ENCODE measurements around the gene CCDC177. TPM values are rescaled to one million over a fixed set of nuclear protein-coding genes. Genes with fewer than 3 reads are reported as not detected.

CCDC177 gene
- polyA plus RNA-seq, 1 donor from 2014 or later: not detected

DNA sequence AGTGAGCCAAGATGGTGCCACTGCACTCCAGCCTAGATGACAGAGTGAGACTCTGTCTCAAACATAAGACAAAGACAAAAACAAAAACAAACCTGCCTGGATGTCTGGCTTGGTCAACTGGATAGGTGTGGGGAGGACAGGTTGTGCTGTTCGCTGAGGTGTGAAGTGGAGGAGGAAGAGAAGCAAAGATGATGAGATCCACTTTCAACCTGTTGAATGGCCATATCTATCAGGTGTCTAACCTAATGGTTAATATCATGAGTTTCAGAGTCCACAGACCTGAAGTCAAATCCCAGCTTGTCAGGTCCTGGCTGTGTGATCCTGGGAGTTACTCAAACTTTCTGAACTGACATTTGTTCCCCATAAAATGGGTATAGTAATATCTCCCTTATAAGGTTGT is 9.7 kb upstream of the CCDC177 start:
- Mint-ChIP-seq H3K27ac (no peak overlapping the region), H3K9me3 (no peaks in the 10 kb centered on the region)

GRCh38 chr14:69582829-69583228 is 8.2 kb upstream of the CCDC177 start:
- no peak overlapping the region for H3K4me3 Mint-ChIP-seq

More for the DNA sequence above, 9.7 kb upstream of the CCDC177 start:
- no peaks in the 10 kb centered on the region for H3K36me3 Mint-ChIP-seq
- no peak overlapping the region for H3K4me3 Mint-ChIP-seq
- H3K27me3 Mint-ChIP-seq: no peaks in the 10 kb centered on the region
- peaks cover 5 to 12% (median 7%) of the 10 kb centered on the region in 3 donors for H3K4me1 Mint-ChIP-seq

GRCh38 chr14:69582212-69582611 is 7.5 kb upstream of the CCDC177 start:
- Mint-ChIP-seq H3K4me3 (no peak overlapping the region), H3K36me3 (no peaks in the 10 kb centered on the region), H3K27ac (no peak overlapping the region), H3K4me1 (peaks cover 5 to 12% (median 7%) of the 10 kb centered on the region in 3 donors), H3K27me3 (no peaks in the 10 kb centered on the region), H3K9me3 (no peaks in the 10 kb centered on the region)

More at GRCh38 chr14:69582829-69583228, 8.2 kb upstream of the CCDC177 start:
- Mint-ChIP-seq H3K27ac (no peak overlapping the region), H3K4me1 (peaks cover 5 to 12% (median 7%) of the 10 kb centered on the region in 3 donors), H3K36me3 (no peaks in the 10 kb centered on the region), H3K27me3 (no peaks in the 10 kb centered on the region), H3K9me3 (no peaks in the 10 kb centered on the region)

- Mint-ChIP-seq H3K4me3 (no peak overlapping the region), H3K27me3 (peaks cover 3% of the 10 kb centered on the region), H3K36me3 (no peaks in the 10 kb centered on the region), H3K4me1 (peaks cover 5 to 12% (median 7%) of the 10 kb centered on the region in 3 donors), H3K27ac (no peak overlapping the region), H3K9me3 (no peaks in the 10 kb centered on the region)
These were observed 6.8 kb upstream of the CCDC177 start for GRCh38 chr14:69581316-69581935.

DNA sequence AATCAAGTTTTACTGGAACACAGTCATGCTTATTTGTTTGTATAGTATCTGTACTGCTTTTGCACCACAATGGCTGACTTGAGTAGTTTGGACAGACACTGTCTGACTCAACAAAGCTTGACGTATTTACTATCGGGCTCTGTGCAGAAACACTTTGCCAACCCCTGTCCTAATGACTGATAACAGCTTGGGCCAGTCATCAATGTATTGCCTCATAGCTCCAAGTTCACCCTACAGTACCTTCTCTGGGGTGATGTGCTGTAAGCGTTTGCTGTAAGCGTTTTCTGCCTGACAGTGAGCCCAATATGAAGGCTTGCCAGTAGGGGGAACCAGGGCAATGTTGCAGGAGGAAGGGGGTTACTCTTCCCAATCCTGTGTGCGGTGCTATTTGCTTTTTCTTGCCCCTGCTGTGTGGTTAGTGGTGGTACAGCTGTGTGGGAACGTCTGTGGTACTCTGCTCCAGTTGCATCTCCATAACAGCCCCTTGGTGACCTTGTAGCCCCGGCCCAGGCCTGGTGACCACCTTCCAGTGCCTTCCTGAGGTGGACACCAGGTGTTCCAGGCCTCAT is 5.4 kb upstream of the CCDC177 start:
- Mint-ChIP-seq H3K4me3 (no peak overlapping the region), H3K9me3 (no peaks in the 10 kb centered on the region), H3K4me1 (peaks cover 5 to 12% (median 7%) of the 10 kb centered on the region in 3 donors), H3K27me3 (peaks cover 13% of the 10 kb centered on the region), H3K36me3 (no peaks in the 10 kb centered on the region), H3K27ac (no peak overlapping the region)

DNA sequence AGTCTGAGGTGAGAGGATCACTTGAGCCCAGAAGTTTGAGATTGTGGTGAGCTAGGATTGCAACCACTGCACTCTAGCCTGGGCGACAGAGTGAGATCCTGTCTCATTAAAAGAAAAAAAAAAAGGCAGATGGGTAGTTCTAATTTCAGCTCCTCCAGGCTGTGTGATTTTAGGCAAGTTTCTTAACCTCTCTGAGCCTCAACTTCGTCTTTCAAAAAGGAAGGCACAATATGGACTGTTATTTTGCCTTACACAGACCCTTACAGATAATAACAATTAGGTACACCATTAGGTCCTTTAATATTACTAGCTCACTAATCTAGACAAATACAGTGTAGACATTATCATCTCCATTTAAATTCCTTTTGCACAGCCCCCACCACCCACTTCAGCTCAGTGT is 4.8 kb upstream of the CCDC177 start:
- Mint-ChIP-seq H3K4me1 (peaks cover 9 to 11% (median 10%) of the 10 kb centered on the region in 3 donors), H3K4me3 (no peak overlapping the region), H3K36me3 (peaks cover 2% of the 10 kb centered on the region), H3K27me3 (peaks cover 15% of the 10 kb centered on the region), H3K9me3 (no peaks in the 10 kb centered on the region), H3K27ac (no peak overlapping the region)

GRCh38 chr14:69574954-69575295 is 254 bp upstream of the CCDC177 start:
- peaks cover 6 to 8% (median 6%) of the 10 kb centered on the region in 3 donors for H3K4me1 Mint-ChIP-seq
- H3K27ac Mint-ChIP-seq: no peak overlapping the region
- no peaks in the 10 kb centered on the region for H3K9me3 Mint-ChIP-seq
- peaks cover 37% of the 10 kb centered on the region for H3K27me3 Mint-ChIP-seq
- H3K4me3 Mint-ChIP-seq: peak overlapping the region; percentile 74 to 98 (median 82)
- H3K36me3 Mint-ChIP-seq: peaks cover 2% of the 10 kb centered on the region

GRCh38 chr14:69573831-69574262 is 824 bp downstream of the CCDC177 start:
- H3K4me3 Mint-ChIP-seq: peak overlapping the region; percentile 50 to 98 (median 78)
- H3K4me1 Mint-ChIP-seq: peaks cover 6 to 8% (median 6%) of the 10 kb centered on the region in 3 donors
- peak overlapping the region in 1 of 3 donors; percentile 39 for H3K27ac Mint-ChIP-seq
- H3K27me3 Mint-ChIP-seq: peaks cover 41% of the 10 kb centered on the region
- peaks cover 2% of the 10 kb centered on the region for H3K36me3 Mint-ChIP-seq
- H3K9me3 Mint-ChIP-seq: no peaks in the 10 kb centered on the region

GRCh38 chr14:69573205-69573830 is 1.4 kb downstream of the CCDC177 start:
- peak overlapping the region in 1 of 3 donors; percentile 39 for H3K27ac Mint-ChIP-seq
- H3K9me3 Mint-ChIP-seq: no peaks in the 10 kb centered on the region
- H3K36me3 Mint-ChIP-seq: peaks cover 2% of the 10 kb centered on the region
- H3K4me1 Mint-ChIP-seq: peaks cover 6 to 8% (median 6%) of the 10 kb centered on the region in 3 donors
- H3K27me3 Mint-ChIP-seq: peaks cover 46% of the 10 kb centered on the region
- peak overlapping the region; percentile 49 to 98 (median 62) for H3K4me3 Mint-ChIP-seq

DNA sequence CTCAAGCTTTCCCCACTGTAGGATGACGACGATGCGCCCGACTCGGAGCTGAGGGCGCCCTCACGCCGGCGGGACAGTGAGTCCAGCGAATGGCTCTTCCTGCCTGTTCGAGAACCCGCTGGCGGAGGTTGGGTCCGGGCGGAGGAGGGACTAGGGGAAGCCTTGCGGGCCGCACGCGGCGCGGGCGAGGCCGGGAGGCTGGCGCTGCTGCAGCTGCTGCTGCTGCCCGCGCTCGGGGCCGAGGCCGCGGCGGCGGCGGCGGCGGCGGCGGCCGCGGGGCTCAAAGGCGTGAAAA is 1.9 kb downstream of the CCDC177 start:
- peaks cover 49% of the 10 kb centered on the region for H3K27me3 Mint-ChIP-seq
- H3K9me3 Mint-ChIP-seq: no peaks in the 10 kb centered on the region
- H3K4me1 Mint-ChIP-seq: peaks cover 6 to 8% (median 6%) of the 10 kb centered on the region in 3 donors
- no peak overlapping the region for H3K27ac Mint-ChIP-seq
- peak overlapping the region in 2 of 4 donors; percentile 25 to 79 for H3K4me3 Mint-ChIP-seq
- H3K36me3 Mint-ChIP-seq: peaks cover 2% of the 10 kb centered on the region

DNA sequence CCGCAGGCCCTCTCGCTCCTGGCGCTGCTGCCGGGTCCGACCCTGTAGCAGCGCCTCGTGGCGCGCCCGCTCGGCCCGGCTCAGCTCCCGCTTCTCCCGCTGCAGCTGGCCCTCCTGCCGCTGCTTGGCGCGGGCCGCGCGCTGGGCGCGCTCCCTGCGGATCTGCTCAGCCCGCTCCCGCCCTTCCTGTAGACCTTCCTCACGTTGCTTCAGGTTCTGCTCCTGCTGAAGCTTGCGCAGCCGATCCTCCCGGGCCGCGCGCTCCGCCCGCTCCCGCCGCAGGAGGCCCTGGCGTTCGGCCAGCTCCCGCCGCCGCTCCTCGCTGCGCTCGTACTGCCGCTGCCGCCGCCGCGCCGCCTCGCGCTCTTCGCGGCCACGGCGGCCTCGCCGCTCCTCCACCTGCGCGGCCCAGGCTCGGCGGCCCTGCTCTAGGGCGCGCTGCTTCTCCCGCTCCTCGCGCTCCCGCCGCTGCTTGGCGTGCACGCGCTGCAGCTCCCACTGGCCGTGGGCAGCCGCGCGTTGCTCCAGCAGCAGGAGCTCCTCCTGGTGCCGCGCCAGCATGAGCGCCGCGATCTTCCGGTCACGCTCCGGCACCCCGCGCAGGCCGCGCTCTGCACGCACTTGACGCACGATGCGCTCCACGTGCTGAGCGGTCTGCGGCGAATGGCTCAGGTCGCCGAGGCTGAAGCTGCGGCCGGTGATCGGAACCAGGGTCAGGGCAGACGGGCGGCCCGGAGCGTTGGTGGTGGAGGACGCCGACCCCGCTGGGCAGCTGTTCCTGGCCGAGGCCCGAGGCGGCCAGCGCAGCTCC is 2.4 kb downstream of the CCDC177 start:
- H3K27ac Mint-ChIP-seq: no peak overlapping the region
- peak overlapping the region in 3 of 4 donors; percentile 25 to 79 (median 37) for H3K4me3 Mint-ChIP-seq
- H3K4me1 Mint-ChIP-seq: peaks cover 6 to 8% (median 6%) of the 10 kb centered on the region in 3 donors
- H3K27me3 Mint-ChIP-seq: peaks cover 54% of the 10 kb centered on the region
- H3K9me3 Mint-ChIP-seq: no peaks in the 10 kb centered on the region
- peaks cover 2% of the 10 kb centered on the region for H3K36me3 Mint-ChIP-seq

DNA sequence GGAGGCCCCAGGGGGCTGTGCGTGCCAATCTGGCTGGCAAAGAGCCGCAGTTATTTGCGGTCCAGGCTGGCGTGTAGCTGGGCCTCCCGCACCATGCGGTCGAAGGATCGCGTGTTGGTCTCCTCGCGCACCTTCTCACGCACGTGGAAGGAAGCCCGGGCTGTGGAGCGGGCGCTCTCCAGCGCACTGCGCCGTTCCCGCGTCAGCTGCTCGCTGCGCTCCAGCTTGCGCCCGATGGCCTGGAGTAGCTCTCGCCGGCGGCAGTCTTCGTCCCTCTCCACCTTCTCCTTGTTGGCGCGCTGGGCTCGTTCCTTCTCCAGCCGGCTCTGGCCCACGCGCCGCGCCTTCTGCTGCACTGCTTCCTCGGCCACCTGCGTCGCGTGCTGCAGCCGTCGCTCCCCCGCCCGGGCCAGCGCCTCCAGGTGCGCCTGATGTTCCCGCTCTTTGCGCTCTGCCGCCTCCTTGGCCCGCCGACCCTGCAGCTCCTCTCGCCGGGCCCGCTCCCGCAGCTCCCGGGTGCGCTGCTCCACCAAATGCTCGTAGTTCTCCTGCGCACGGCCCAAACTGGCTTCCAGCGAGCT is 3.1 kb downstream of the CCDC177 start:
- H3K4me3 Mint-ChIP-seq: peak overlapping the region in 1 of 4 donors; percentile 25
- peaks cover 6 to 8% (median 6%) of the 10 kb centered on the region in 3 donors for H3K4me1 Mint-ChIP-seq
- H3K9me3 Mint-ChIP-seq: no peaks in the 10 kb centered on the region
- peaks cover 2% of the 10 kb centered on the region for H3K36me3 Mint-ChIP-seq
- H3K27me3 Mint-ChIP-seq: peaks cover 54% of the 10 kb centered on the region
- no peak overlapping the region for H3K27ac Mint-ChIP-seq

DNA sequence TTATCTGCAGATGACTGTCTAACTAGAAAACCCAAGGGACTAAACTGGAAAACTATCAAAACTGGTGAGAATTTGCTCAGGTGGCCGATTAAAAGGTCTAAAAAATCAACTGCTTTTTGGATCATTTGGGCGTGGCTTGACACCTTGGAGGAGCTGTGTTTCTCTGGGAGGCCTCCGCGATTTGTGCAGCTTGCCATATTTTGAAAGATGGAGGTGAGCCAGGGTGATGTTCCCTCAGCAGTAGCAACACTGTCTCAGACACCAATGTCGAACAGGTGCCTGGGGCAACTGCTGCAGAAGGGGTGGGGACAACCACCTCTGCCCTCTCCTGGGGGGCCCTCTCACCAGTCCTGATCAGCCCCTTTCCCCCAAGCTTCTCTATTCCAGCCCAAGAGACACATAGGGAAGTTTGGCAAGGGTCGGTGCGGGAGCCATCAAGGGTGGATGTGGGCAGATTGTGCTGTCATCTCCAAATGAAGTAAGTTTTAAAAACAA is 3.8 kb downstream of the CCDC177 start:
- H3K9me3 Mint-ChIP-seq: no peaks in the 10 kb centered on the region
- H3K4me3 Mint-ChIP-seq: peak overlapping the region in 1 of 4 donors; percentile 41
- no peak overlapping the region for H3K27ac Mint-ChIP-seq
- peaks cover 2% of the 10 kb centered on the region for H3K36me3 Mint-ChIP-seq
- H3K4me1 Mint-ChIP-seq: peaks cover 6 to 8% (median 6%) of the 10 kb centered on the region in 3 donors
- H3K27me3 Mint-ChIP-seq: peaks cover 49% of the 10 kb centered on the region

DNA sequence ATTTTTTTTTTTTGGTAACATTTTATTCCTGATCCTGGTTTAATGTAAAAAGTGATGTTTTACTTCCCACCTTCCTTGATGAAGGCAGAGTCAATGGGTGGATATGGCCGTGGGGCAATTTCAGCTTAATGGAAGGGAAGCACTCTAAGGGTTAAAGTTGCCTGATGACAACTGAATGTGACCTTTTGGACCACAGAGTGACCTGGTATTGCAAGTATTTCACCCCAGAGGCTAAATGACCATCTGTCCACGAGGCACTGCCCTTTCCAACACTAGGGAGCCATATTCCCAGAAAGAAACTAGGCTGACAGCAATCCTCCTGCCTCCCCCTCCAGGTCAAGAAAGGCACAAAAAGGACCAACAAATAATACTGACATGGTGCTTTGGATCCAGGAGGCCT is 4.8 kb downstream of the CCDC177 start:
- peaks cover 5 to 8% (median 6%) of the 10 kb centered on the region in 3 donors for H3K4me1 Mint-ChIP-seq
- no peak overlapping the region for H3K4me3 Mint-ChIP-seq
- H3K27me3 Mint-ChIP-seq: peaks cover 43% of the 10 kb centered on the region
- H3K36me3 Mint-ChIP-seq: peaks cover 2% of the 10 kb centered on the region
- H3K9me3 Mint-ChIP-seq: no peaks in the 10 kb centered on the region
- peak overlapping the region in 1 of 3 donors; percentile 19 for H3K27ac Mint-ChIP-seq

All from IgD-negative memory B cell (primary cell).